Adrenal gland (tissue), 19 donors: ENCODE measurements around the gene SLC35B4. TPM values are rescaled to one million over a fixed set of nuclear protein-coding genes. Genes with fewer than 3 reads are reported as not detected.

Source experiments
- DNase-seq, 7 donors: peaks; one replicate each; pipeline ENCODE4 v3.0.0-alpha.2; 2019 to 2020
- H3K27ac ChIP-seq, 5 donors: fragments of 200-600 bp; sonication (generic) in 4 of 5; 1 replicate in 3 of 5; 2 replicates in 2 of 5; pipeline versions ENCODE4 v1.5.1 to v1.8.0; 2016 to 2020; ENCODE audit warnings: mild to moderate bottlenecking in 1 of 5
- H3K27me3 ChIP-seq: fragments of 200-600 bp; 2 replicates; pipeline ENCODE4 v1.8.0; 2021
- H3K36me3 ChIP-seq, 2 donors: fragments of 200-600 bp; replicated peaks in 1 of 2; 1 replicate in 1 of 2; 2 replicates in 1 of 2; pipeline versions ENCODE4 v1.5.1 to v1.8.0; 2018 to 2022
- H3K4me1 ChIP-seq, 2 donors: fragments of 200-600 bp; replicated peaks in 1 of 2; 1 replicate in 1 of 2; 2 replicates in 1 of 2; pipeline versions ENCODE4 v1.5.1 to v1.8.0; 2018 to 2021
- H3K4me3 ChIP-seq, 4 donors: fragments of 200-600 bp; sonication (generic) in 3 of 4; one replicate each; pipeline ENCODE4 v1.5.1; 2016 to 2018
- H3K9me3 ChIP-seq, 3 donors: fragments of 200-600 bp; sonication (generic) in 1 of 3; replicated peaks in 1 of 3; 1 replicate in 2 of 3; 2 replicates in 1 of 3; pipeline versions ENCODE4 v1.5.1 to v1.8.0; 2016 to 2021
- POLR2A ChIP-seq, 2 donors: fragments of 450-650 bp; IDR thresholded peaks; one replicate each; pipeline ENCODE4 v1.6.1; 2017; ENCODE audit warnings: antibody characterized with exemption in 2 of 2, mild to moderate bottlenecking in 2 of 2, moderate library complexity in 1 of 2
- WGBS, 4 donors: extraction: QIAGEN DNeasy Blood & Tissue Kit in 2 of 4; methylation state at CpG; one replicate each; pipeline versions ENCODE4 v1.1.5 to v1.1.7; 2013 to 2017; 5-methylcytosine and 5-hydroxymethylcytosine counted together
- intact Hi-C, 2 donors: fragments of 100-400 bp; cut with DNase I; formaldehyde crosslinking; loops; one replicate each; pipeline versions ENCODE4 v1.14.1 to v1.15.0; 2022 to 2023
- long read RNA-seq, 10 donors: library from polyadenylated mRNA in 3 of 10; unstranded in 2 of 10; stranded (forward) in 1 of 10; transcript quantifications; one replicate each; pipeline ENCODE4 v2.0.0 and lab custom pipeline, GENCODE V29; 2021 to 2026
- polyA plus RNA-seq, 3 donors: library from polyadenylated mRNA; stranded (reverse); fragments of 200-250 nt in 2 of 3; fragments of 350-450 nt in 1 of 3; fragmentation: Illumina TruSeq in 1 of 3; extraction: RNeasy Lipid Tissue Mini Kit (QIAGEN cat#74804) in 1 of 3; gene quantifications; one replicate each; pipeline ENCODE4 v1.2.3, GENCODE V29; 2013 to 2014
- total RNA-seq, 9 donors: library from RNA; depleted of rRNA in 4 of 9; stranded (reverse); fragments of >200 nt in 4 of 9; fragments of 120-200 nt in 1 of 9; fragmentation: NEBNext Ultra II Directional in 1 of 9; extraction: Animal tissue kit (Norgen Biotek cat#: 25700) in 1 of 9; gene quantifications; one replicate each; pipeline versions ENCODE4 v1.1.0 to v1.2.4, GENCODE V29; 2013 to 2023
- TF ChIP-seq, protein P1 (sequence below), 6 experiments: fragments of 450-650 bp in 4 of 6; fragments of 200-600 bp in 2 of 6; sonication (generic) in 1 of 6; IDR thresholded peaks; 1 replicate in 5 of 6; 2 replicates in 1 of 6; pipeline versions ENCODE4 v1.5.1 to v1.8.0; 2016 to 2021; ENCODE audit warnings: antibody characterized with exemption in 6 of 6, mild to moderate bottlenecking in 2 of 6, moderate library complexity in 1 of 6
- donor health status: healthy with polysubstance abuse.
- donor health status: Bipolar disorder and iron deficiency.
- donor health status: DM: yes; HTN: yes; CAD: no.
- donor health status: DM: no; HTN: no; CAD: no.
- donor health status: DM: no; HTN: no; CAD: no.
- donor health status: DM: yes; HTN: yes; CAD: no.

Gene SLC35B4, protein sequence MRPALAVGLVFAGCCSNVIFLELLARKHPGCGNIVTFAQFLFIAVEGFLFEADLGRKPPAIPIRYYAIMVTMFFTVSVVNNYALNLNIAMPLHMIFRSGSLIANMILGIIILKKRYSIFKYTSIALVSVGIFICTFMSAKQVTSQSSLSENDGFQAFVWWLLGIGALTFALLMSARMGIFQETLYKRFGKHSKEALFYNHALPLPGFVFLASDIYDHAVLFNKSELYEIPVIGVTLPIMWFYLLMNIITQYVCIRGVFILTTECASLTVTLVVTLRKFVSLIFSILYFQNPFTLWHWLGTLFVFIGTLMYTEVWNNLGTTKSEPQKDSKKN
- total RNA-seq: 10 to 100 TPM; 13.8 to 34.9 (median 18.4) TPM
- polyA plus RNA-seq: 10 to 100 TPM in 1 of 3 donors, 1 to 10 TPM in 2; 6.9 to 28.2 (median 9.2) TPM
- long read RNA-seq, donor 1, full-length matches to known transcripts: 9 of 9 reads
- long read RNA-seq, donor 1, partial matches to known transcripts: 0 of 9 reads
- long read RNA-seq, donor 1, other reads (novel, unspliced or antisense): 0 of 9 reads
- long read RNA-seq, donor 2, full-length matches to known transcripts: 7 of 7 reads
- long read RNA-seq, donor 2, partial matches to known transcripts: 0 of 7 reads
- long read RNA-seq, donor 2, other reads (novel, unspliced or antisense): 0 of 7 reads
- long read RNA-seq, donor 3, full-length matches to known transcripts: 6 of 6 reads
- long read RNA-seq, donor 3, partial matches to known transcripts: 0 of 6 reads
- long read RNA-seq, donor 3, other reads (novel, unspliced or antisense): 0 of 6 reads
- long read RNA-seq, donor 4, full-length matches to known transcripts: 10 of 14 reads
- long read RNA-seq, donor 4, partial matches to known transcripts: 1 of 14 reads
- long read RNA-seq, donor 4, other reads (novel, unspliced or antisense): 3 of 14 reads
- long read RNA-seq, donor 5, full-length matches to known transcripts: 23 of 28 reads
- long read RNA-seq, donor 5, partial matches to known transcripts: 1 of 28 reads
- long read RNA-seq, donor 5, other reads (novel, unspliced or antisense): 4 of 28 reads
- long read RNA-seq, donor 6, full-length matches to known transcripts: 4 of 7 reads
- long read RNA-seq, donor 6, partial matches to known transcripts: 0 of 7 reads
- long read RNA-seq, donor 6, other reads (novel, unspliced or antisense): 3 of 7 reads
- long read RNA-seq, donor 7, full-length matches to known transcripts: 4 of 4 reads
- long read RNA-seq, donor 7, partial matches to known transcripts: 0 of 4 reads
- long read RNA-seq, donor 7, other reads (novel, unspliced or antisense): 0 of 4 reads
- long read RNA-seq, donor 8, full-length matches to known transcripts: 10 of 10 reads
- long read RNA-seq, donor 8, partial matches to known transcripts: 0 of 10 reads
- long read RNA-seq, donor 8, other reads (novel, unspliced or antisense): 0 of 10 reads
- long read RNA-seq, donor 9, full-length matches to known transcripts: 7 of 7 reads
- long read RNA-seq, donor 9, partial matches to known transcripts: 0 of 7 reads
- long read RNA-seq, donor 9, other reads (novel, unspliced or antisense): 0 of 7 reads
- long read RNA-seq, donor 10, full-length matches to known transcripts: 6 of 6 reads
- long read RNA-seq, donor 10, partial matches to known transcripts: 0 of 6 reads
- long read RNA-seq, donor 10, other reads (novel, unspliced or antisense): 0 of 6 reads

DNA sequence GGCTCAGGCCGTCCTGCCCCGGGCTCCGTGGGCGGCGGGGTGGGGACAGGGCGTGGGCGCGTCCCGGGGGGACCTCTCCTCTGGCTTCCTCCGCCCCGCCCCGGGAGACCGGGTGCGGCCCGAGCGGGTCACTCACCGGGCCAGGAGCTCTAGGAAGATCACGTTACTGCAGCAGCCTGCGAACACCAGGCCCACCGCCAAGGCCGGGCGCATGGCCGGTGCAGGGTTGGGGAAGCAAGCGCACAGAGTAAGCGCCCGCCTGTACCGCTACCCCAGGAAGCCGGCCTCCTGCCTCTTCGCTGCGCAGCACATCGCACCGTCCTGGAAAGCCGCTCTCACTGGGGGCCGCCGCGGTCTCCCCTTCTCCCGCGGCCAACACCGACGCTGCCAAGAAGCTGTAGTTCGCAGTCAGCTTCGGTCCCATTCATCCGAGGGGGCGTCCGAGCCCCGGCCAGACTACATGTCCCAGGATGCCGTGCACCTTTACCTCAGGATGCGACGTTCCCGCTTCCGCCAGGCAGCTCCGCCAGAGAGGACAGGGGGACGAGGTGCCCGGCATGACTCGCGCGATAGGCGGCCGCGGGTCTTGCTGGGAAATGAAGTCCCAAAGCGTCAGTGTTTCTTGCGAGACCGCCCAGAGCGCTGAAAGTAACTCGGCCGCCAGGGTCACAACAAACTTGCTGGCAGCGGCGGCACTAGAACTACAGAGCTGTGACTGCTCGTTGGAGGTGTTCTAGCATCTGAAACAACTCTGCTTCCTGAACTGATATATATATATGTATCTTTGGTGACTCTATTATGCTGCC is at the start of gene SLC35B4:
SLC35B4 (minus strand) TSS at position 392 of the 806 bp plus-strand sequence; CDS start at position 213, 179 bp downstream.
- Histone ChIP-seq H3K4me3 (peak within 1 kb of the TSS; percentile 76 to 99 (median 93)), H3K9me3 (no peaks in the 10 kb centered on the region), H3K27ac (peak within 1 kb of the TSS; percentile 34 to 94 (median 81)), H3K36me3 (no peaks in the 10 kb centered on the region), H3K27me3 (no peaks in the 10 kb centered on the region), H3K4me1 (peaks cover 5 to 7% of the 10 kb centered on the region in 2 donors)
- intact Hi-C loops: no loop called here
- DNase-seq: peak; percentile 96 to 99 (median 98)
- 0 to 1% (median 0%) methylated on average over 11 to 69 of the region's 69 CpGs for WGBS, 4 donors
- TF ChIP-seq POLR2A (IDR thresholded peaks at IDR 0.05): peak; percentile 15 to 55
- TF ChIP-seq, protein P1, sequence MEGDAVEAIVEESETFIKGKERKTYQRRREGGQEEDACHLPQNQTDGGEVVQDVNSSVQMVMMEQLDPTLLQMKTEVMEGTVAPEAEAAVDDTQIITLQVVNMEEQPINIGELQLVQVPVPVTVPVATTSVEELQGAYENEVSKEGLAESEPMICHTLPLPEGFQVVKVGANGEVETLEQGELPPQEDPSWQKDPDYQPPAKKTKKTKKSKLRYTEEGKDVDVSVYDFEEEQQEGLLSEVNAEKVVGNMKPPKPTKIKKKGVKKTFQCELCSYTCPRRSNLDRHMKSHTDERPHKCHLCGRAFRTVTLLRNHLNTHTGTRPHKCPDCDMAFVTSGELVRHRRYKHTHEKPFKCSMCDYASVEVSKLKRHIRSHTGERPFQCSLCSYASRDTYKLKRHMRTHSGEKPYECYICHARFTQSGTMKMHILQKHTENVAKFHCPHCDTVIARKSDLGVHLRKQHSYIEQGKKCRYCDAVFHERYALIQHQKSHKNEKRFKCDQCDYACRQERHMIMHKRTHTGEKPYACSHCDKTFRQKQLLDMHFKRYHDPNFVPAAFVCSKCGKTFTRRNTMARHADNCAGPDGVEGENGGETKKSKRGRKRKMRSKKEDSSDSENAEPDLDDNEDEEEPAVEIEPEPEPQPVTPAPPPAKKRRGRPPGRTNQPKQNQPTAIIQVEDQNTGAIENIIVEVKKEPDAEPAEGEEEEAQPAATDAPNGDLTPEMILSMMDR (IDR thresholded peaks at IDR 0.05): peak in 4 of 6 experiments; percentile 23 to 47 (median 40)

DNA sequence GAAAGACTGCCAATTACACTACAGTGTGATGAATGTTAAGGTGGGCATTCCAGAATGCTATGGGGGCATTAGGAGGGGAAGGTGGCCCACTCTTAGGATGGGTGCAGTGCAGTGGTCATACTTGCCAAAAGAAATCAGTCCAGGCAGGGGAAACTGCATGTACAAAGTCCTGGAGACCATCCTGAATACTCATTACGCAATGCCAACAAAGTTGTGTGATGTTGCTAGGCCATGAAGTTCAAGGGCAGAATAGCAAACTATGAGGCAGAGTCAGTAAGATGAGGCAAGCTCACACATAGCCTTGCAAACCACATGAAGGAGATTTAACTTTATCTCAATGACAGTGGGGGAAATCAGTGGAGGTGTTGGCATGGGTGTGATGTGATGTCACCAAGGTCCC is 49.8 kb upstream of the SLC35B4 start:
- Histone ChIP-seq H3K4me3 (no peak overlapping the region), H3K9me3 (no peaks in the 10 kb centered on the region), H3K27me3 (no peaks in the 10 kb centered on the region), H3K36me3 (no peaks in the 10 kb centered on the region), H3K4me1 (peaks cover 0 to 5% of the 10 kb centered on the region in 2 donors), H3K27ac (no peak overlapping the region)
- no peak for TF ChIP-seq POLR2A (IDR thresholded peaks at IDR 0.05)
- TF ChIP-seq, protein P1 (IDR thresholded peaks at IDR 0.05): no peak
- 77 to 88% (median 82%) methylated on average over 1 of the region's 1 CpG for WGBS, 4 donors
- intact Hi-C loops: no loop called here
- no peak for DNase-seq

DNA sequence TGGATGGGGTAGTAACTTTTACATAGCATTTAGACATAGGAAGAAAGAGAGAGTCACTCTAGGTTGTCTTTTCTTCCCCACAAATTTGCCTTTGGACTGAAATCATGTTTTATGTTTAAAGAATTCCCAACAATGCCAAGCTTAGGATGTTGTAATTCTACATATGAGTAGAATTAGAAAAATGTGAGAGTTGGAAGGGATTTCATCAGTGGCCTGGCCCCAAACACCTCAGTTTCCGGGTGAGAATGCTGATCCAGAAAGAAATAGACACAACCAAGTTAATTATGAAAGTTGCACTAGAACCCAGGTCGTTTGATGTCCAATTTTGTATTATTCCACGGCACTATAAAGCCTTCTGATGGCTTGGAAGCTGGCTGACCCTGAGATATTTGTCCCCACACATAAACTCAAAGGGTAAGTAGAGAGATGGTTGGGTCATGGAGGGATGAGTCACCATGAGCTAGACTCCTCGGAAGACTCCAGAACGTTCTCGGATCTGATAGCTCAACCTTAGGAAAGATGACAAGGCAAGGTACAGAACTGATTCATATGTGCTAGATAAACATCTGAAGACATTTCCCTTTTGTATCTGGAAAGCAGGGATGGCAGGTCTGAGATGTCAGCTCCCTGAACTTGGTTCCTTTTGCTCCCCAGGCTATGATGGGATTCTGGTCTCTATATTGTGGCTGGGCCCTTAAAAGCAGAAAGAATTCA is 48.8 kb upstream of the SLC35B4 start:
- H3K4me3 ChIP-seq: no peak overlapping the region
- no peak for TF ChIP-seq POLR2A (IDR thresholded peaks at IDR 0.05)
- TF ChIP-seq, protein P1 (IDR thresholded peaks at IDR 0.05): no peak
- intact Hi-C loops: no loop called here
- no peaks in the 10 kb centered on the region for H3K27me3 ChIP-seq
- no peaks in the 10 kb centered on the region for H3K9me3 ChIP-seq
- DNase-seq: no peak
- WGBS, 4 donors: 70 to 82% (median 72%) methylated on average over 6 of the region's 6 CpGs
- H3K36me3 ChIP-seq: no peaks in the 10 kb centered on the region
- no peak overlapping the region for H3K27ac ChIP-seq
- H3K4me1 ChIP-seq: peaks cover 0 to 5% of the 10 kb centered on the region in 2 donors
